GM18526 (cell line): Measurements from ENCODE around the gene CIPC.

ENCODE experiments used
- POLR2A ChIP-seq: IDR thresholded peaks from 3 replicates; pipeline ENCODE4 v1.6.1; 2011; ENCODE audit not compliant: insufficient read length; ENCODE audit errors: extremely low read depth

CIPC gene

GRCh38 chr14:77105145-77105939, 7.3 kb downstream of the CIPC start:
- no peak for TF ChIP-seq POLR2A

- no peak for TF ChIP-seq POLR2A
Observed at GRCh38 chr14:77106666-77107065, 8.6 kb downstream of the CIPC start.

DNA sequence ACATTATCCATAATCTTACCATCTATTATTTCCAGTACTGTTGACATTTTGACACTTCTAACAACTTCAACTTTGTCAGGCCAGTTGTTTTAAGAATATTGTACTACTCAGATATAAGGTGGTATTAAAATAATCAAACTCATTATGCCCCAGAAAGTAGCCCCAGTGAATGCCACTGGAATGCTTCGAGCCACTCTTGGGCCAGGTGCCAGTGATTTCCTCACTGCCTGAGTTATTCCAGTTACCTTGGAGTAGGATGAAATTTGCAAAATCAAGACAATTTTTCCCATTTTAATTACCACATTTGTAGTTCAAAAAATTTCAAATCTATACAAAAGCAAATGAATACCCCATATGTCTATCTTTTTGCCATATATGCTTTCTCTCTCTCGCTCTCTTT, 9.2 kb downstream of the CIPC start:
- TF ChIP-seq POLR2A: no peak

GRCh38 chr14:77108753-77109152, 10.7 kb downstream of the CIPC start:
- no peak for TF ChIP-seq POLR2A

DNA sequence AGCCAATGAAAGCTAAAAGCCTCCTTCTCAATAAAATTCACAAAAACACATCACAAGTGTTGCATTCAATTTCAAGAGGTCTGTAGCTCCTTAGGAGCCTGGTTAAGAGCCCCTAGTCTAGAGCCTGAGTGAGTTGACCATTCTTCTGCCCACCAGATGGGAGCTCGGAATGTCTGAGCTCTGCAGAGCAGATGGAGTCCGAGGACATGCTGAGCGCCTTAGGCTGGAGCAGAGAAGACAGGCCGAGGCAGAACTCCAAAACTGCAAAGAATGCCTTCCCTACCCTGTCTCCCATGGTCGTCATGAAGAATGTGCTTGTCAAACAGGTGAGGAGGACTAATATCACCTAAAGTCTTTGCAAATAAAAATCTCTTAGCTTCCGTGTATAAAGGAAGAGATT, 11.6 kb downstream of the CIPC start:
- no peak for TF ChIP-seq POLR2A

- TF ChIP-seq POLR2A: no peak
Observed at GRCh38 chr14:77110286-77110685, 12.2 kb downstream of the CIPC start.

GRCh38 chr14:77111021-77111420, 13.0 kb downstream of the CIPC start:
- no peak for TF ChIP-seq POLR2A

GRCh38 chr14:77113644-77114043, 15.6 kb downstream of the CIPC start:
- TF ChIP-seq POLR2A: no peak

DNA sequence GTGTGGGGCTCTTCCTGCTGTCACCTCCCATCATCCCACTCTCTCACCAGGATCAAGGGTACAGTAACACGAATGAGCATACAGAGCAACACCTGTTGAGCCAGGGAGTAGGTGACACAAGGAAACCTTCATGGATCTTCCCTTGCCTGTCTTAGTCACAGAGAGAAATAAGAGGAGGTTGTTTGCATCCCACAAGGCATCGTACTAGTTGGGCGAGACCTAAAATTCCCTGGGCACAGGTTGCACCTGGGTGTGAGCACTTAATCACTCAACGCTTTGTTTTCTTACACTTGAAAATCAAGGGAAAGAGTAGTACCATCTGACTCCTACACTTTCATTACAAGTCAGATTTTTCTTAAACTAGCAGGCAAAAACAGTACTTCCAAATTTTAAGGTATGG, 16.6 kb downstream of the CIPC start:
- no peak for TF ChIP-seq POLR2A

DNA sequence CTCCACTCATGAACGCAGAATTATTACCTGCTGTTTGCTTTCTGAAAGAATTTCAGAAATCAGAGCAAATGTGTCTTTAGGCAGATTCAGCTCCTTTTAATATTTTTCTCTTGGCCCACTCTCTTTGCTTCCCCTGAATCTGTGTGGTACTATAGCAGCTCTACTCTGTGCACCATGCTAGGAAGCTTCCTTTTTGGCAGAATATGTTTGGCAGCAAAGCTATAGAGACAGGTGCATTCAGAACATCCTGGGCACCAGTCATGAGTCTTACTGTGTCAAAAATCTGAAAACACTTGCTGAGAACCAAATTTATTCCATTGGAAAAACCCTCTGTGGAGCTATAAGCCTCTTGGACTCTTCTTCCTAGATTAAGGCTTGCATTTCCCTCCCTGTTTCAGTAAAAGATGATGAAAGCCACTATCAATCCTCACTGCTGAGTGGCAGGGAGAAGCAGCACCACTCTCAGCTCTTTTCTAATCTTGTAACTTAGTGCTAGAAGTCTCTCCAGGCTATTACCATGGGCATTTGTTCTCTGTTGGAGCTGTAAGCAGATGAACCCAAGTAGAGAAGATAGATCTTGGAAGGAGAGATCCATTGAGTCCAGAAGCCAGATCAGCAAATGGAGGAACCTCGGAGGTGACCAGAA, 18.2 kb downstream of the CIPC start:
- no peak for TF ChIP-seq POLR2A

- no peak for TF ChIP-seq POLR2A
Observed at GRCh38 chr14:77119851-77120250, 21.8 kb downstream of the CIPC start.

- no peak for TF ChIP-seq POLR2A
Observed at GRCh38 chr14:77120771-77121743, 23.0 kb downstream of the CIPC start.

- TF ChIP-seq POLR2A: no peak
Observed at GRCh38 chr14:77122526-77123125, 24.6 kb downstream of the CIPC start.

DNA sequence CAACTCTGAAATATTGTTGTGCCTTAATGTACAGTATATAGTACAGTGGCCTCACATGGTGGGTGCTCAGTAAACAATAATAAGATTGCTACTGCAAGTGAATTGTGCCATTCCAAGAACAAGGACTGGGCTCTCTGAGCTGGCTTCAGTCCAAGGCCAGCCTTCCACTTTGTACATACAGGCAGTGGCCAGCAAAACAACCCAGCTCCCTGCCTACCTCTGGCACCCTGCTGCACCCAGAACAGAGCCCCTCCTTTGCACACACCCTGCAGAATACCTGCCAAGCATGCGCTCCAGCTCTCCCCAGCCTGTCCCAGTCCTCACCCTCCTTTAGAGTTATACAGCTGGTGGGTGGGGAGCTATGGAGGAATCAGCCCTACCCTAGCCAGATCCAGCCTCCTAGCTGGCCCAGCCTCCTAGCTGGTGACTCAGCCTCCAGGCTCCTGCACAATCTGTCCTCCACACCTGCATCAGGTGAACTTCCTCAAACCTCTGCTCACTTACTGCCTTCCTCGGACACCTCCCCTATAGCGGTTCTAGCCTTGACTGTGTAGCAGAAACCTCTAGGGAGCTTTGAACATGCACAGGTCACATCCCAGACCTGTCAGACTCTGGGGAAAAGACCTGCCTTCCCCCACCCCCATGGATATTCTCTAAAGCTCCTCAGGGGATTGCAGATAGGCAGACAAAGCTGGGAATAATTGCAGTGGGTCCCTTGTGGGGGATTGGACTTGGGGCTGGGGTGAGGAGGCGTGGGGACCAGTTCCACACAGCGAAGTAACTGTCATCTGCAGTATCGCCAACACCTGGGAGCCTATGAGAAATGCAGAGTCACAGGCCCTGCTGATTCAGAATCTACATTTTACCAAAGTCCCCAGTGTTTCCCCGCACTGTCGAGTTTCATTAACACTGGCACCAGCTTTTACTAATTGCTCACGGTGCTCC, 25.6 kb downstream of the CIPC start:
- no peak for TF ChIP-seq POLR2A
